Femur (tissue), 1 donor: ENCODE results near the gene MRPL44.

Experiments
- DNase-seq: peaks from one replicate; pipeline ENCODE4 v3.0.0-alpha.2; 2017

Gene MRPL44

GRCh38 chr2:223957092-223957851 lies at the start of gene MRPL44:
TSS of gene MRPL44 (plus strand) at chr2:223957463. CDS start at chr2:223957473, 10 bp downstream.
- peak; percentile 98 for DNase-seq

GRCh38 chr2:223908304-223908998 lies 48.8 kb upstream of the MRPL44 start:
- DNase-seq, result no peak

GRCh38 chr2:223909001-223909741 lies 48.1 kb upstream of the MRPL44 start:
- no peak for DNase-seq

GRCh38 chr2:223914324-223914723 lies 42.9 kb upstream of the MRPL44 start:
- no peak for DNase-seq

GRCh38 chr2:223915071-223915470 lies 42.2 kb upstream of the MRPL44 start:
- DNase-seq, result no peak

- no peak for DNase-seq
These were observed 40.9 kb upstream of the MRPL44 start for GRCh38 chr2:223916181-223916920.

- no peak for DNase-seq
These were observed 38.6 kb upstream of the MRPL44 start for GRCh38 chr2:223918671-223919134.

GRCh38 chr2:223920109-223920508 lies 37.2 kb upstream of the MRPL44 start:
- no peak for DNase-seq

GRCh38 chr2:223921204-223921603 lies 36.1 kb upstream of the MRPL44 start:
- no peak for DNase-seq

- DNase-seq, result no peak
These were observed 35.0 kb upstream of the MRPL44 start for GRCh38 chr2:223922308-223922707.

GRCh38 chr2:223923976-223924375 lies 33.3 kb upstream of the MRPL44 start:
- DNase-seq, result no peak

- no peak for DNase-seq
These were observed 32.2 kb upstream of the MRPL44 start for GRCh38 chr2:223925106-223925505.

GRCh38 chr2:223928113-223929006 lies 28.9 kb upstream of the MRPL44 start:
- no peak for DNase-seq

- DNase-seq, result no peak
These were observed 27.6 kb upstream of the MRPL44 start for GRCh38 chr2:223929571-223930102.

GRCh38 chr2:223930103-223930976 lies 26.9 kb upstream of the MRPL44 start:
- peak; percentile 43 for DNase-seq

GRCh38 chr2:223932816-223933800 lies 24.2 kb upstream of the MRPL44 start:
- no peak for DNase-seq

- DNase-seq, result no peak
These were observed 22.4 kb upstream of the MRPL44 start for GRCh38 chr2:223934870-223935269.

- no peak for DNase-seq
These were observed 21.7 kb upstream of the MRPL44 start for GRCh38 chr2:223935459-223936125.
